ENCODE data around the gene NLRC5.

Gene NLRC5

GRCh38 chr16:57110937-57111336, 121.6 kb downstream of the NLRC5 start:
- no peak for DNase-seq (ENCODE audit: insufficient read length, low spot score)
- TF ChIP-seq POLR2A (IDR thresholded peaks at IDR 0.05; ENCODE audit: low read depth, low read length): no peak
- no peak for FAIRE-seq

DNA sequence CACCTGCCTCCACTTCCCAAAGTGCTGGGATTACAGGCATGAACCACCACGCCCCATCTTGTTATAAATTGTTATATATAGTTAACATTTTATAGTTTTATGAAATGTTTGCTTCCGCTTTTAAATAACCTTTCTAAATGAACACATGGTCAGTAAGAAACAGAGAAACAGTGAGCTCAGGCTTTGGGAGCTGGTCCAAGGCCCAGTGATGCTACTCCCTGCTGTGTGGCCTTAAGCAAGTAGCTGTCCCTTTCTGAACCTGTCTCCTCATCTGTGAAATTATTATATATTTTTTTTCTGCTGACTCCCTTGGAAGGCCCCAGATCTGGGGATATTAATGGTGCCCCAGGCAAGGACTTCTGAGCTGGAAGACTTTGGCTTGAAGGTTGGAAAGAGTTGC, 122.1 kb downstream of the NLRC5 start:
- DNase-seq (ENCODE audit: insufficient read length, low spot score) (no peak), FAIRE-seq (no peak)
- TF ChIP-seq POLR2A (IDR thresholded peaks at IDR 0.05; ENCODE audit: low read depth, low read length): no peak

- DNase-seq (ENCODE audit: insufficient read length, low spot score): no peak
- FAIRE-seq: no peak
- no peak for TF ChIP-seq POLR2A (IDR thresholded peaks at IDR 0.05; ENCODE audit: low read depth, low read length)
Observed at GRCh38 chr16:57112403-57113041, 123.2 kb downstream of the NLRC5 start.

DNA sequence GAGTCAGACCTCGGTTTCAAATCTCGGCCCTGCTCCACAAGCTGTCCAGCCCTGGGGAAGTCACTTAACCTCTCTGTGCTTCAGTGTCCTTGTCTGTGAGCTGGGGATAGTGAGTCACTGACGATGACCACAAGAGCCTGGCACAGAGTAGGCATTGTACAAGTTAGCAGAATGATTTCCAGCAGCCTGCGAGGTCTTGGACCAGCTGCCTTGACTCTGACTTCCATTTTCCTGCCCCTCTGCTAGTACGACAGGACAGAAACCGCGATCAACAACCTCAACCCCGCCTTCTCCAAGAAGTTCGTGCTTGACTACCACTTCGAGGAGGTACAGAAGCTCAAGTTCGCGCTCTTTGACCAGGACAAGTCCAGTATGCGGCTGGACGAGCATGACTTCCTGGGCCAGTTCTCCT, 123.7 kb downstream of the NLRC5 start:
- no peak for DNase-seq (ENCODE audit: insufficient read length, low spot score)
- TF ChIP-seq POLR2A (IDR thresholded peaks at IDR 0.05; ENCODE audit: low read depth, low read length): no peak
- FAIRE-seq: no peak

DNA sequence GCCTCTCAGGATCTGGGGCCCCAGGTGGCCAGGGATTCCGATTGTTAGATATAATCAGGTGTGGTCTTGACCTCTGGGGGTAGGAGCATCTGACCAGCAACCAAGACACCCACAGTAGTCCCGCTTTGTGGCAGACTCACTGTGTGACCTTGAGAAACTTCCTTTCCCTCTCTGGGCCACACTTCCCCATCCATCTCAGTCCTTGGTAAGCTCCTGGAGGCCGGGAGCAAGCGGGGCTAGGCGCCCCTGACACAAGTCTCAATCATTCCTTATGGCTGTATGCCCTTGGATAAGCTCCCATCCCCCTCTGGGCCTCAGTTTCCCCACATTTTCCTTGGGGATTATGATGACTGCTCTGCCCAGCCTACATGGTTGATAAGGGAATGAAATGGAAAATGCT, 124.3 kb downstream of the NLRC5 start:
- no peak for TF ChIP-seq POLR2A (IDR thresholded peaks at IDR 0.05; ENCODE audit: low read depth, low read length)
- FAIRE-seq (no peak), DNase-seq (ENCODE audit: insufficient read length, low spot score) (no peak)

DNA sequence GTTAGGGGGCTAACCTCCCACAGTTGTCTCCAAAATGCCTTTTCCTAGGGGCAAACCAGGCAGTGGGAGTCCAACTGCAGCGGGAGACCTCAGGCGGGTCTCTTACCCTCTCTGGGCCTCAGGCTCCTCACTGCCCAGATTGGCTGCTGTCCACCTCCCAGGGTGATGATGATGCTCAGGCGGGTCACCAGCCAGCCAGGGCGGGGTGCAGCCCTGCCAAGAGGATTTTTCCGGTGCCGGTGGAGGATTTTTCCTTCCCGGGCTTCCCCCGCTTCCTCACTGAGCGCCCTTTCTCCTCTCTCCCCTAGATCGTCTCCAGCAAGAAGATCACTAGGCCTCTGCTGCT, 125.8 kb downstream of the NLRC5 start:
- DNase-seq (ENCODE audit: insufficient read length, low spot score): peak; percentile 53
- TF ChIP-seq POLR2A (IDR thresholded peaks at IDR 0.05; ENCODE audit: low read depth, low read length): no peak
- no peak for FAIRE-seq

DNA sequence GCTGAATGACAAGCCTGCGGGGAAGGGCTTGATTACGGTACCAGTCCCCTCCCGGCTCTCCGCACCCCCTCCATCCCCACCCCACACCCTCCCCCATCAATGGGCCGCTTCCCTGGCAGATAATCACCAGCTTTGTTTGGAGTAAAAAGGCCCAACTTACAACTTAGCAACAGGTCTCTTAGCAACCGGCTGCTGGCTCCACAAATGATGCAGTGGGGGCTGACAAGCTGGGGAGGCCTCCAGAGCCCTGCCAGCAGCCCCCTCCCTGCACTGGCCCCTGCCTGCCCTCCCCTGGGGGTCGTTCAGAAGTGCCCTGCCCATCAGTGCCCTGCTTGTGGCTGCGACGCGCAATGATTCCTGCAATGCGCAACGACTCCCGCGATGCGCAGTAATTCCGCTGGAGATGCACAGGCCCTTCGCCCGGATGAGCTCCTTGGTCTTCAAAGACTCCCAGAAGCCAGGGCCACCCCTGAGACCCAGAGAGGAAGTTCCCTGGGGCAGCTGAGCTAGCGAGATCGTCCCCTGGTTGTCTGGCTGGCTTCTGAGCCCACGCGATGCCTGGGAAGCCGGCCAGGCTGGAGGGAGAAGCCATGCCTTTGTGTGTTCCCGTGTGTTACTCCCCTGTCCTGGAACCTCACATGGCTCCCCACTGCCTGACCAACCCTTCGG, 126.3 kb downstream of the NLRC5 start:
- DNase-seq (ENCODE audit: insufficient read length, low spot score): no peak
- no peak for FAIRE-seq
- TF ChIP-seq POLR2A (IDR thresholded peaks at IDR 0.05; ENCODE audit: low read depth, low read length): no peak

DNA sequence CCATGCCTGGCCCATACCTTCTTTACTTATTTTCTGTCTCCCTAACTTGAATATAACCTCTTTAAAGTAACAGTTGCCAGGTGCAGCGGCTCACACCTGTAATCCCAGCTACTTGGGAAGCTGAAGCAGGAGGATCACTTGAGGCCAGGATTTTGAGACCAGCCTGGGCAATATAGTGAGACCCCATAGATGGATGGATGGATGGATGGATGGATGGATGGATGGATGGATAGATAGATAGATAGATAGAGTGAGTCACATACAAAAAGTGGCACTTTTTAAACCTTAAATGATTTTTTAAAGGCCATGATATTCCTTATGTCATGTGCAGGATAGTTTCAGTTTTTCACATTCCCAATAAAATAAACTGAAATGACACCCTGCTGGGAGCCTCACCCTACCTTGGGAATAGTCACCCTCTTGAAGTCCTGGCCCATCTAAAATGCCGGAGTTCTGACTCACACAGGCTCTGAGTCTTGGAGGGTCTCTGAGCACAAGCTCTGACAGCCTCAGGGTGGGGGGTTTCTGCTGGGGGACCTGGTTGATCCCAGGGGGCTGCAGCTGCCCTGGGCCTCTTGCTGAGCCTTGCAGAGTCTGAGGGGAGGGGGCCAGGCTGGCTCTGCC, 129.2 kb downstream of the NLRC5 start:
- TF ChIP-seq POLR2A (IDR thresholded peaks at IDR 0.05; ENCODE audit: low read depth, low read length): no peak
- peak; percentile 54 for DNase-seq (ENCODE audit: insufficient read length, low spot score)
- FAIRE-seq: no peak

DNA sequence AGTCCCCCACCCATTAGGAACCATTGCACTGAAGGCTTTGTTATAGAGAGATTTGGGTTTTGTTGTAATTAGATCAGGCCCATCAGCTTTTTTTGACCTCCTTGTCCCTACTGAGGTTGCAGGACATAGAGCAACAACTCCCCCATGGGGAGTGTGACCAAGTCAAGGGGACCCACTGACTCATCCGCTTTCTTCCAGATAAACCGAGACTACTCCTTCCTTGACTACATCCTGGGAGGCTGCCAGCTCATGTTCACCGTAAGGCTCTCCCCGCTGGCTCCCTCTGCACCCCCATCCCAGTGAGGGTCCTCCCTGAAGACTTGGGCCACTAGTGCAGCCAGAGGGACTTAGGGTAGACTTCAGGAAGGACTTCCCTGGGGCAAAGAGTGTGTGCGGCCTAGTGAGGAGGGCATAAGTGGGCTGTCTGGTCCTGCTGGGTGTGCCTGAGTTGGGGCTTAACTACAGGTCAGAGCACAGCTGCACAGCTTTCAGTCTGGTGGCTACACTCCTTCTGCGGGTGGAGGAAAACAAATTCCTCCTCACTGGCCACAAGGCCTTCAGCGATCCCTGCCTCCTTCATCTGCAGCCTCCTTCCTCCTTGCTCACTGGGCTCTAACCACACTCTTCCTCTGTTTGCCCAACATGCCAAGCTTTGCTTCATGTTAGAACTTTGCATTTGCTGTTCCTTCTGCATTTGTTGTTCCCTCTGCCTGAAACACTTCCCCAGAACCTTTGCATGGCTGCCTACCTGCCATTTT, 134.0 kb downstream of the NLRC5 start:
- FAIRE-seq (no peak), DNase-seq (ENCODE audit: insufficient read length, low spot score) (no peak)
- no peak for TF ChIP-seq POLR2A (IDR thresholded peaks at IDR 0.05; ENCODE audit: low read depth, low read length)

- FAIRE-seq (no peak), DNase-seq (ENCODE audit: insufficient read length, low spot score) (no peak)
- TF ChIP-seq POLR2A (IDR thresholded peaks at IDR 0.05; ENCODE audit: low read depth, low read length): no peak
Observed at GRCh38 chr16:57123974-57124674, 134.8 kb downstream of the NLRC5 start.

DNA sequence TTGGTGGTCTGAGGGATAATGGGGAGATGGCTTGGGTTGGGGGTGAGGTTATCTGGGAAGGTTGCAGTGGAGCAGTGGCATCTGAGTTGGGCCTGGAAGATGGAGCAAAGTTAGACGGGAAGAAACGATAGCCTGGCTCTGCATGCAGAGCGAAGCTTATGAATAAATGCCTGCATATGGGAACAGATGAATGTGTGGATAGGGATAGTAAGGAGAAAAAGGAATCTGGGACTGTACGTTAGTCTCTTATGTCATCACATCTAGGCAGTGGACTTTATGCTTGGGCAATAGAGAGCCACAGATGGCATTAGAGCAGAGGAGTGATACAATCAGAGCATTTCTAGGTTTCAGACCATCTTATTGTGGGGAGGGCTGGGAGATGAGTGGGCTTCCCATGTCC, 136.0 kb downstream of the NLRC5 start:
- no peak for FAIRE-seq
- no peak for TF ChIP-seq POLR2A (IDR thresholded peaks at IDR 0.05; ENCODE audit: low read depth, low read length)
- DNase-seq (ENCODE audit: insufficient read length, low spot score): no peak

- no peak for TF ChIP-seq POLR2A (IDR thresholded peaks at IDR 0.05; ENCODE audit: low read depth, low read length)
- DNase-seq (ENCODE audit: insufficient read length, low spot score) (no peak), FAIRE-seq (no peak)
Observed at GRCh38 chr16:57125969-57126368, 136.6 kb downstream of the NLRC5 start.

DNA sequence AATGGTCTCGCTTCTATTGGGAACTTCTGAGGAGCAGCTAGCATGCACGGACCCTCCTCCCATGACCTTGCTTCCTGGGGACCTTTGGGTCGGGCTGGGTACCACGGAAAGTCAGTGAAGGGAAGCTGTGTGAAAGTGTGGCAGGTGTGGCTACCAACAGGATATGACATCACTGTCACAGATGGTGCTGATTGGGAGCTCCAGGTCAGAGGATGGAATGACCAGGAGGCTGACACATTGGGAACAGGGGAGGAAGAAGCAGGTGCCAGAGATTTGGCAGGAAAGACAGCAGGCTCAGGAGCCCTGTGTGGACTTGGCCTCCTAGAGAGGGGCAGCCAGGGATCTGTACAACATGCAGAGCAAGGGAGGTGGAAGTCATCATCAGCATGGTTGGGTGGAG, 137.1 kb downstream of the NLRC5 start:
- no peak for TF ChIP-seq POLR2A (IDR thresholded peaks at IDR 0.05; ENCODE audit: low read depth, low read length)
- no peak for FAIRE-seq
- DNase-seq (ENCODE audit: insufficient read length, low spot score): no peak
